Stimulated activated CD4-positive, alpha-beta T cell treated with anti-CD3 and anti-CD28 coated beads, Interleukin-4, amount 100 ng/mL, for 48 hours (primary cell): ENCODE measurements around the gene TSPAN19.

Source experiments
- DNase-seq, 2 donors: peaks; one replicate each; pipeline ENCODE4 v3.0.0-alpha.2; 2020; ENCODE audit warnings: low read depth in 2 of 2

The TSPAN19 gene

GRCh38 chr12:85000729-85001128 is 35.3 kb downstream of the TSPAN19 start:
- no peak for DNase-seq

- DNase-seq = no peak
Observed at GRCh38 chr12:84998341-84998740, 37.7 kb downstream of the TSPAN19 start.

- no peak for DNase-seq
Observed at GRCh38 chr12:84996759-84997158, 39.3 kb downstream of the TSPAN19 start.

- no peak for DNase-seq
Observed at GRCh38 chr12:84995641-84996040, 40.4 kb downstream of the TSPAN19 start.

GRCh38 chr12:84994426-84994825 is 41.7 kb downstream of the TSPAN19 start:
- DNase-seq = no peak

GRCh38 chr12:84986586-84986985 is 49.5 kb downstream of the TSPAN19 start:
- no peak for DNase-seq

- no peak for DNase-seq
Observed at GRCh38 chr12:84986117-84986516, 50.0 kb downstream of the TSPAN19 start.

GRCh38 chr12:84983289-84983688 is 52.8 kb downstream of the TSPAN19 start:
- DNase-seq = no peak

GRCh38 chr12:84982888-84983287 is 53.2 kb downstream of the TSPAN19 start:
- DNase-seq = no peak

GRCh38 chr12:84978921-84979320 is 57.2 kb downstream of the TSPAN19 start:
- DNase-seq = no peak

GRCh38 chr12:84976133-84976532 is 59.9 kb downstream of the TSPAN19 start:
- DNase-seq = no peak

GRCh38 chr12:84974155-84974815 is 61.8 kb downstream of the TSPAN19 start:
- no peak for DNase-seq

GRCh38 chr12:84973026-84973425 is 63.1 kb downstream of the TSPAN19 start:
- no peak for DNase-seq

GRCh38 chr12:84969226-84969625 is 66.9 kb downstream of the TSPAN19 start:
- DNase-seq = no peak
